IPS DF 6.9 (cell line): ENCODE measurements around the gene SLC24A3.

Experiments used
- DNase-seq: peaks from one replicate; pipeline ENCODE4 v3.0.0-alpha.2; 2013; ENCODE audit warnings: low read depth, low spot score
- H3K27ac ChIP-seq: one replicate; pipeline ENCODE4 v1.5.1; 2013; ENCODE audit warnings: low read length, control low read depth
- H3K27me3 ChIP-seq: 2 replicates; pipeline ENCODE4 v1.6.1; 2013; ENCODE audit warnings: mild to moderate bottlenecking, low read length; ENCODE audit not compliant: control insufficient read depth, insufficient read depth
- H3K36me3 ChIP-seq: 2 replicates; pipeline ENCODE4 v1.6.1; 2013; ENCODE audit warnings: low read length; ENCODE audit not compliant: control insufficient read depth, insufficient read depth
- H3K4me1 ChIP-seq: 2 replicates; pipeline ENCODE4 v1.6.1; 2013; ENCODE audit warnings: low read length; ENCODE audit not compliant: control insufficient read depth, insufficient read depth
- H3K4me3 ChIP-seq: 2 replicates; pipeline ENCODE4 v1.5.1; 2013; ENCODE audit warnings: mild to moderate bottlenecking, low read length
- H3K9me3 ChIP-seq: 2 replicates; pipeline ENCODE4 v1.6.1; 2013; ENCODE audit warnings: low read length, inconsistent platforms; ENCODE audit not compliant: control insufficient read depth, insufficient read depth
- WGBS: extraction: QIAGEN DNeasy Blood & Tissue Kit; methylation state at CpG from one replicate; pipeline ENCODE4 v1.1.7; 2013; ENCODE audit warnings: mixed read lengths, missing lambda C conversion rate; ENCODE audit not compliant: insufficient read length, insufficient coverage; 5-methylcytosine and 5-hydroxymethylcytosine counted together

SLC24A3 gene

DNA sequence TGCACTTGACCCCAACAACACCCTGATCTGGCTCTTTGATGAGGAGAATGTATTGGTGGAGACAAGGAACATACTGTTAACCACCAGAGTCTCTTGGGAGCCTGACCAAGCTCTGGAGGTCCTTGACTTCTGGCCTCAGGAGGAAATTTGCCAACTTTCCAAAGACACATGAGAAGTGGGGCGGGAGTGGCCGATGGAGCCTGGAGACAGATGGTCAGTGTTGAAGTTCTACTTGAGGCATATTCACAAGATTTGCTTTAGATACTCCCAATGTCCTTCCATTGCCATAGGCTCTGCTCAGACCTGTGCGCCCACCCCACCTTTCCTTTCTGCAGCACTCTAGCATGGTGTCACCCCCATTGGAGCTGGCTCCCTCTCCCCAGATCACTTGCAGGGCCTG lies 241.0 kb downstream of the SLC24A3 start:
- Histone ChIP-seq H3K4me1 (no peaks in the 10 kb centered on the region), H3K36me3 (no peaks in the 10 kb centered on the region), H3K4me3 (no peak overlapping the region), H3K27me3 (no peaks in the 10 kb centered on the region), H3K9me3 (no peaks in the 10 kb centered on the region), H3K27ac (no peak overlapping the region)
- DNase-seq = no peak
- no CpG with 5 or more reads among the region's 3 CpGs for WGBS

DNA sequence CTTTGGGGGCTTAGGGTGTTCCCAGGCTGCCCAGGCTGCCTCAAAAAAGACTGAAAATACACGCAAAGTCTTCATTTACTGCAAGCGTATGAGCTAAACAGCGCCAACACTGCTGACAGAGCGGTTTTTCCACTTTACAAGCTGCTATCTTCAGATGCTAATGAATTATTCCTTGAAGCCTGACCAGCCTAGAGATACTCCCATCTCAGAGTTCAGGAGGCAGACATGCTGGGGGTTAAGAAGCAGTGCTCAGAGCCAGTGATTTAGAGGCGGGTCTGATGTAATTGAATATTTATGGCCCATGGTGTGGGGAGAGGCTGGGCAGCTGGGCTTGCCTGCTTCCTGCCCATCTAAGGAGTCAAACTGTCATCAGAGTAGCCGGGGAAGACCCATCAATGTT lies 241.4 kb downstream of the SLC24A3 start:
- no peaks in the 10 kb centered on the region for H3K36me3 ChIP-seq
- H3K4me3 ChIP-seq = no peak overlapping the region
- H3K4me1 ChIP-seq = no peaks in the 10 kb centered on the region
- no peak overlapping the region for H3K27ac ChIP-seq
- no peak for DNase-seq
- no peaks in the 10 kb centered on the region for H3K27me3 ChIP-seq
- WGBS = no CpG with 5 or more reads among the region's 6 CpGs
- no peaks in the 10 kb centered on the region for H3K9me3 ChIP-seq

DNA sequence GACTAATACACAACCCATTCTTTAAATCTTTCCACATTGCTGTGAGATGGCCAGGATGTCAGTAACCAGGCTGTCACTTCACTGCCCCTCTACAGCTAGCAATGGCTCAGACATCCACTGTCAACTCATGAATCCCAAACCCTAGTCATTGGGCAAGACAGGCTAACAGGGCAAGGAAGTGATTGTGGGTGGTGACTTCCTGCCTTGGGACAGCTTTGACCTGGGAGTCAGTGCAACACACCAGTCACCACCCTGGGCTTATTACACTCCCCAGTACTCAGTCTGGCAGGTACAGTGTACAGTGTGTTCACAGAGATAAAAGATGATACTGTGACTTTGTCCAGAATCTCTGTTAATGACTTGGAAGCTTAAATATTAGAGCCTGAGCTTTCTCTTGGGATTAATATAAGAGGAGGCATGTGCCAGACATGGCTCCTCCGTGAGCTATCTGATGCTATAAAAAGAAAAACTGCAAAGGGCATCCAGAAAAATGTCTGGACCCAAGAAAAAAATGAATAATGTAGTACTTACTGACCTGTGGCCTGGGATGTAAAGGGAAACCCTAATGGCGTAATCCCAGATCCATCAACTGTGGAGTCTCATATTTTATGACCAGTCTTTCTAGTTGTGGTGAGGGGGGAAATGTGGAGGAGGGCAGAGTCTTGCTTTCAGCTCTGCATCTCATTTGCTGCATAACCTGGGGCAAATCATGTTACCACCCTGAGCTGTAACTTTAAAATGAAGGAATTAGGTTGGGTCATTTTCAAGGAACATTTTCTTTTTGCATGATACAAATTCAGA lies 244.4 kb downstream of the SLC24A3 start:
- H3K27me3 ChIP-seq = no peaks in the 10 kb centered on the region
- WGBS = no CpG with 5 or more reads among the region's 2 CpGs
- no peaks in the 10 kb centered on the region for H3K4me1 ChIP-seq
- H3K4me3 ChIP-seq = no peak overlapping the region
- no peaks in the 10 kb centered on the region for H3K9me3 ChIP-seq
- no peak overlapping the region for H3K27ac ChIP-seq
- H3K36me3 ChIP-seq = no peaks in the 10 kb centered on the region
- no peak for DNase-seq

GRCh38 chr20:19457611-19458010 lies 245.2 kb downstream of the SLC24A3 start:
- Histone ChIP-seq H3K27me3 (no peaks in the 10 kb centered on the region), H3K9me3 (no peaks in the 10 kb centered on the region), H3K36me3 (no peaks in the 10 kb centered on the region), H3K27ac (no peak overlapping the region), H3K4me3 (no peak overlapping the region), H3K4me1 (no peaks in the 10 kb centered on the region)
- WGBS = no CpG with 5 or more reads among the region's 3 CpGs
- DNase-seq = no peak

DNA sequence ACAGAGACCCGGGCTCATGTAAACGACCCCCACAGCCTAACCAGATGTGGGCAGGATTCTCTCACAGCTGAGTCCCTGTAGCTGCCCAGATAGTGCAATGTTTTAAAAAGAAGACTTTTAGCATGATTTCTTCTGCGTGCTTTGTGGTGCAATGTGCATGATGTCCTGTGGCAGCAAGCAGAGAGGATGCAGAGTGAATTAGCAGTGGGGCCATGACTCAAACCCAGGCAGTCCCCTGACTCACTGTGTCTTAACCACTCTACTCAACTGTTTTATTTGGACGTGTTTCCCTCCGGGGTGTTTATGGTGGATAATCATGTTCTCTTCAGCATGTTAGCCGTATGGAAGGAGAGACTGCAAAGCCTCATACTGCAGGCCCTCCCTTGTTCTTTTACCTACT lies 247.9 kb downstream of the SLC24A3 start:
- Histone ChIP-seq H3K4me3 (no peak overlapping the region), H3K36me3 (no peaks in the 10 kb centered on the region), H3K27me3 (no peaks in the 10 kb centered on the region), H3K4me1 (no peaks in the 10 kb centered on the region), H3K9me3 (no peaks in the 10 kb centered on the region), H3K27ac (no peak overlapping the region)
- no CpG with 5 or more reads among the region's 6 CpGs for WGBS
- no peak for DNase-seq

DNA sequence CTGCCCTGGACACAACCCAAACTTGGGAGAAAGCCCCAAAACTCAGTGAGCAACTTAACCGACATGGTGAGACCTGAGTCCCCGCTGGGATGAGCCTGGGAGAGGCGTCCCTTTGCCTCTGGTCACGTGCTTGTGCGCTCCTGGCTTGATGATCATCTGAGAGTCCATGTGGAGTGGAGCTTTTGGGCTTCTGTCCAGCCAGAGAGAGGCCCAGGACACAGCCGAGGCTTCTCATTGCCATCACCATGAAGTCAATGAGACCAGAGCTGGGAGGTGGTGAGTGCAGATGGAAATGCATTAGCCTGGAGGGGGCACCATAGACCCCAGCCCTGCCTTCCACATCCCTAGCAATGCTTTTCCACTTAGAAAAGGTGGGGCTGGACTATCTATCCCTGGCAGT lies 250.0 kb downstream of the SLC24A3 start:
- no peak for DNase-seq
- Histone ChIP-seq H3K27ac (no peak overlapping the region), H3K4me1 (no peaks in the 10 kb centered on the region), H3K9me3 (no peaks in the 10 kb centered on the region), H3K4me3 (no peak overlapping the region), H3K36me3 (no peaks in the 10 kb centered on the region), H3K27me3 (no peaks in the 10 kb centered on the region)
- WGBS = no CpG with 5 or more reads among the region's 6 CpGs

GRCh38 chr20:19463597-19463996 lies 251.2 kb downstream of the SLC24A3 start:
- no peak overlapping the region for H3K4me3 ChIP-seq
- no peak overlapping the region for H3K27ac ChIP-seq
- no peak for DNase-seq
- H3K9me3 ChIP-seq = no peaks in the 10 kb centered on the region
- H3K4me1 ChIP-seq = no peaks in the 10 kb centered on the region
- WGBS = no CpG with 5 or more reads among the region's 4 CpGs
- no peaks in the 10 kb centered on the region for H3K27me3 ChIP-seq
- no peaks in the 10 kb centered on the region for H3K36me3 ChIP-seq

- no peak overlapping the region for H3K27ac ChIP-seq
- H3K36me3 ChIP-seq = no peaks in the 10 kb centered on the region
- H3K9me3 ChIP-seq = no peaks in the 10 kb centered on the region
- H3K4me3 ChIP-seq = no peak overlapping the region
- WGBS = no CpG with 5 or more reads among the region's 2 CpGs
- H3K27me3 ChIP-seq = no peaks in the 10 kb centered on the region
- no peaks in the 10 kb centered on the region for H3K4me1 ChIP-seq
- DNase-seq = no peak
Measured at GRCh38 chr20:19465536-19465935, 253.1 kb downstream of the SLC24A3 start.

DNA sequence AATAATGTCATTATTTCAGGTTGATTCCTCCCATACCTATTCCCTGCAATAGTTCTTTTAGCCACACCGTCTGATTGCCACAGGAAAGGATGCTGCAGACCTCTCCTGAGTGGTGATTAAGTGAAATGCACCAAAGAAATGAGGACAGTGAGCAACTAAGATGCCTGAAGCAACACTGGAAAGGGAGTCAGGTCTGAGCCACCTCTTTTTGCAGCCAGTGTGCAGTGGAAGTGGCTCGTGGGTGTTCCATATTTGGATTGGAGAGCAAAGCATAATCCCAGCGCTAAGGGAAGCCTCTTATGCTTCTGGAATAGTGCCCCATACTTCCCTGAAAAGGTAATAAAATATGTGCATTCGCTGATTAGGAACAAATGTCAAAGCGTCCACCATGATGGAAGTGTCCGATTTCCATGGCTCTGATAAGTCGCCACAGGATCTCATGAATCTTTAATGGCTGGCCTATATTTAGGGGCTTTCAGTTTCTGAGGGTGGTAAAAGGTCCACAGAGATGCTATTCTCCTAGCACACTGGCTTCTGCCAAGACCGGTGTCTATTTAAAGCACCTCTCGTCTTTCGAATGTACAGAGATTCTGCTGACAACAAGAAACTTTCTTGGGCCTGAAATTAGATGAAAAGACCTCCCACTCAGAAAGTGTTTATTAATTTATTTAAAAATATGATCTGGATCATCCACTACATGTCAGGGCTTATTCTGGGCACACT lies 253.9 kb downstream of the SLC24A3 start:
- no peaks in the 10 kb centered on the region for H3K9me3 ChIP-seq
- no CpG with 5 or more reads among the region's 10 CpGs for WGBS
- H3K4me3 ChIP-seq = no peak overlapping the region
- no peaks in the 10 kb centered on the region for H3K27me3 ChIP-seq
- H3K36me3 ChIP-seq = no peaks in the 10 kb centered on the region
- DNase-seq = no peak
- no peak overlapping the region for H3K27ac ChIP-seq
- no peaks in the 10 kb centered on the region for H3K4me1 ChIP-seq

DNA sequence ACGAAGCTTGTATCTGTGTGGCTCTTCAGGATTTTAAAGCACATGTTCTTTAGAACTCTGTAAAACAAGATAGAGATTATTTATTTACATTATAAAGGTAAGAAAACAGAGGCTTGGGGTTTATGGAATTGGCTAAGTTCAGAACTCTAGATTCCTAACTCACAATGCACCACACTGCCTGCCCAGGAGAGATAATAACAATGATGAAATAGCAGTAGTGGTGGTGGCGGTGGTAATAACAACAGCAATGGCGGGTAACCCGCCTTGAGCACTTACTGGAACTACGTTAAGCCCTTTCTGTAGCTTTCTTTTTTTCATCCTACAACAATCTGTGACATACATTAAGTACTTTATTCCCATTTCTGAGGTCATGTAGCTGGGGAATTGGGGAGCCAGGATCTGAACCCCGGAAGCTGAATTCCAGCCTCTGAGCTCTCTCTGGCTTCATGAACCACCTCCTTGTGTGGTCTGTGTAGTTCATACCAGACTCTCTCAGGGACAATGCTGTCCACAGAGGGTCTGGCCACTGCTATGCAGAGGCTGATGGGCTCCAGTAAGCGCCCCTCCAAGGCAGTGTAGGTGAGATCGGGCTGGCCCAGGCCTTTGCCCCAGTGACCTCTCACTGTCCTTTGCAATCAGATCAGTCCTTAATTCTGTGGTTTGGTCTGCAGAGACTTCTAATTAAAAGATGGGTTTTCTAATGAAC lies 260.9 kb downstream of the SLC24A3 start:
- H3K4me3 ChIP-seq = no peak overlapping the region
- H3K4me1 ChIP-seq = no peaks in the 10 kb centered on the region
- no peaks in the 10 kb centered on the region for H3K27me3 ChIP-seq
- WGBS = no CpG with 5 or more reads among the region's 8 CpGs
- no peak for DNase-seq
- no peaks in the 10 kb centered on the region for H3K9me3 ChIP-seq
- no peaks in the 10 kb centered on the region for H3K36me3 ChIP-seq
- H3K27ac ChIP-seq = no peak overlapping the region
